ENCODE results near the gene TMEM179. TPM values are rescaled to one million over a fixed set of nuclear protein-coding genes. Genes with fewer than 3 reads are reported as not detected.

The TMEM179 gene
- polyA plus RNA-seq, 1 donor from 2014 or later, result 20.3 TPM

GRCh38 chr14:104586832-104587620 is 17.5 kb downstream of the TMEM179 start:
- no peak for TF ChIP-seq TAF1 (IDR thresholded peaks at IDR 0.05; ENCODE audit: low read depth)
- no peak for TF ChIP-seq EZH2 (IDR thresholded peaks at IDR 0.05; ENCODE audit: borderline replicate concordance, insufficient read depth, low read length, poor library complexity, severe bottlenecking)
- TF ChIP-seq POLR2AphosphoS5 (IDR thresholded peaks at IDR 0.05), result no peak
- no peak for TF ChIP-seq EP300 (conservative IDR thresholded peaks at IDR 0.05; ENCODE audit: poor library complexity, severe bottlenecking)
- TF ChIP-seq SMC3 (conservative IDR thresholded peaks at IDR 0.05; ENCODE audit: poor library complexity), result no peak
- TF ChIP-seq CTCF (IDR thresholded peaks at IDR 0.05; ENCODE audit: poor library complexity, severe bottlenecking), result no peak
- no peak for TF ChIP-seq REST (IDR thresholded peaks at IDR 0.05; ENCODE audit: borderline replicate concordance)
- no peak for TF ChIP-seq RAD21 (conservative IDR thresholded peaks at IDR 0.05)
- no peak for TF ChIP-seq MXI1 (conservative IDR thresholded peaks at IDR 0.05; ENCODE audit: poor library complexity, severe bottlenecking)
- no peaks in the 10 kb centered on the region for H3K36me3 ChIP-seq (ENCODE audit: insufficient read depth, low read length)
- no peaks in the 10 kb centered on the region for H3K27me3 ChIP-seq (ENCODE audit: insufficient read depth, low read depth, low read length)
- no peak overlapping the region for H3K9ac ChIP-seq (ENCODE audit: low read length)
- no peaks in the 10 kb centered on the region for H3K9me3 ChIP-seq (ENCODE audit: low read length)
- H3K27ac ChIP-seq (ENCODE audit: low read length), result no peak overlapping the region
- H3K79me2 ChIP-seq (replicated peaks; ENCODE audit: insufficient read depth, low read length), result no peaks in the 10 kb centered on the region
- H3K4me3 ChIP-seq (ENCODE audit: low read length), result no peak overlapping the region
- H2AFZ ChIP-seq (ENCODE audit: low read depth, low read length), result no peak overlapping the region
- H3K4me2 ChIP-seq (ENCODE audit: low read length), result no peak overlapping the region
- H3K9me2 ChIP-seq (ENCODE audit: insufficient read depth, low read length), result no peaks in the 10 kb centered on the region
- H4K20me1 ChIP-seq (ENCODE audit: insufficient read depth), result no peaks in the 10 kb centered on the region
- H3F3A ChIP-seq (ENCODE audit: insufficient read depth, low read length, poor library complexity, severe bottlenecking), result no peaks in the 10 kb centered on the region

- no peaks in the 10 kb centered on the region for H3K9me2 ChIP-seq (ENCODE audit: insufficient read depth, low read length)
- no peak overlapping the region for H3K4me3 ChIP-seq (ENCODE audit: low read length)
- no peaks in the 10 kb centered on the region for H3K36me3 ChIP-seq (ENCODE audit: insufficient read depth, low read length)
- no peaks in the 10 kb centered on the region for H4K20me1 ChIP-seq (ENCODE audit: insufficient read depth)
- H3K27me3 ChIP-seq (ENCODE audit: insufficient read depth, low read depth, low read length), result no peaks in the 10 kb centered on the region
- no peaks in the 10 kb centered on the region for H3F3A ChIP-seq (ENCODE audit: insufficient read depth, low read length, poor library complexity, severe bottlenecking)
- no peaks in the 10 kb centered on the region for H3K79me2 ChIP-seq (replicated peaks; ENCODE audit: insufficient read depth, low read length)
- H3K9ac ChIP-seq (ENCODE audit: low read length), result no peak overlapping the region
- no peak for TF ChIP-seq TAF1 (IDR thresholded peaks at IDR 0.05; ENCODE audit: low read depth)
- TF ChIP-seq POLR2AphosphoS5 (IDR thresholded peaks at IDR 0.05), result no peak
- TF ChIP-seq EP300 (conservative IDR thresholded peaks at IDR 0.05; ENCODE audit: poor library complexity, severe bottlenecking), result no peak
- TF ChIP-seq EZH2 (IDR thresholded peaks at IDR 0.05; ENCODE audit: borderline replicate concordance, insufficient read depth, low read length, poor library complexity, severe bottlenecking), result no peak
- no peak for TF ChIP-seq SMC3 (conservative IDR thresholded peaks at IDR 0.05; ENCODE audit: poor library complexity)
- no peak for TF ChIP-seq MXI1 (conservative IDR thresholded peaks at IDR 0.05; ENCODE audit: poor library complexity, severe bottlenecking)
- TF ChIP-seq RAD21 (conservative IDR thresholded peaks at IDR 0.05), result no peak
- TF ChIP-seq CTCF (IDR thresholded peaks at IDR 0.05; ENCODE audit: poor library complexity, severe bottlenecking), result no peak
- no peak for TF ChIP-seq REST (IDR thresholded peaks at IDR 0.05; ENCODE audit: borderline replicate concordance)
- H2AFZ ChIP-seq (ENCODE audit: low read depth, low read length), result no peak overlapping the region
- no peak overlapping the region for H3K27ac ChIP-seq (ENCODE audit: low read length)
- no peak overlapping the region for H3K4me2 ChIP-seq (ENCODE audit: low read length)
- H3K9me3 ChIP-seq (ENCODE audit: low read length), result no peaks in the 10 kb centered on the region
These were observed 18.4 kb downstream of the TMEM179 start for GRCh38 chr14:104585966-104586697.

All from neural cell (in vitro differentiated cells).